GM20000 (cell line): ENCODE results near the gene CD163L1.
"Not testable (repeated sequence)": the region's sequence is repeated elsewhere in the genome, so short reads cannot be mapped to it uniquely, and the experiment has no call there.

Source experiments
- DNase-seq: peaks from one replicate; pipeline ENCODE4 v3.0.0; 2012; ENCODE audit warnings: low spot score
- CTCF ChIP-seq: IDR thresholded peaks from 2 replicates; pipeline ENCODE4 v1.5.1; 2012; ENCODE audit warnings: mild to moderate bottlenecking, control low read depth; ENCODE audit errors: extremely low read depth, missing control alignments

Gene CD163L1

GRCh38 chr12:7439579-7440505, 4.1 kb downstream of the CD163L1 start:
- DNase-seq: peak; percentile 15
- TF ChIP-seq CTCF: no peak

GRCh38 chr12:7438291-7438995, 5.5 kb downstream of the CD163L1 start:
- not testable (repeated sequence) for DNase-seq

GRCh38 chr12:7437494-7437893, 6.5 kb downstream of the CD163L1 start:
- DNase-seq: not testable (repeated sequence)

GRCh38 chr12:7434670-7435069, 9.3 kb downstream of the CD163L1 start:
- DNase-seq: no peak
- no peak for TF ChIP-seq CTCF

- DNase-seq: no peak
Measured at GRCh38 chr12:7433276-7433822, 10.6 kb downstream of the CD163L1 start.

GRCh38 chr12:7431993-7432685, 11.8 kb downstream of the CD163L1 start:
- no peak for TF ChIP-seq CTCF

More at GRCh38 chr12:7433276-7433822, 10.6 kb downstream of the CD163L1 start:
- no peak for TF ChIP-seq CTCF

GRCh38 chr12:7411343-7411742, 32.6 kb downstream of the CD163L1 start:
- no peak for DNase-seq
- no peak for TF ChIP-seq CTCF

More at GRCh38 chr12:7431993-7432685, 11.8 kb downstream of the CD163L1 start:
- DNase-seq: no peak

GRCh38 chr12:7404275-7404674, 39.7 kb downstream of the CD163L1 start:
- no peak for DNase-seq
- no peak for TF ChIP-seq CTCF
